Activated effector memory CD4-positive, alpha-beta T cell treated with Interleukin-2 at 50 U/mL for 16 hours (primary cell): ENCODE data around the gene TMEM131.

Source experiments
- DNase-seq: peaks from one replicate; pipeline ENCODE4 v3.0.0-alpha.2; 2020

Gene TMEM131

DNA sequence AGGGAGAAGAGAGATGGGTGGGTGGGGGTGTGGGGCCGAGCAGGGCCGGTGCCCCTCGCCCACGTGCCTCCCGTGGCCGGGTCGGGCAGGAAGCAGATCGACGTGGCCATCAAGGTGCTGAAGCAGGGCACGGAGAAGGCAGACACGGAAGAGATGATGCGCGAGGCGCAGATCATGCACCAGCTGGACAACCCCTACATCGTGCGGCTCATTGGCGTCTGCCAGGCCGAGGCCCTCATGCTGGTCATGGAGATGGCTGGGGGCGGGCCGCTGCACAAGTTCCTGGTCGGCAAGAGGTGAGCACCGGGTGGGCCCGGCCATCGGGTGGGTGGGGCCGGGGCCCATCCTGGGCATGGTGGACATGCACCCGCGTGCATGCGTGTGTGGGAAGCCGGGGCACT is 260.6 kb downstream of the TMEM131 start:
- DNase-seq, result no peak

DNA sequence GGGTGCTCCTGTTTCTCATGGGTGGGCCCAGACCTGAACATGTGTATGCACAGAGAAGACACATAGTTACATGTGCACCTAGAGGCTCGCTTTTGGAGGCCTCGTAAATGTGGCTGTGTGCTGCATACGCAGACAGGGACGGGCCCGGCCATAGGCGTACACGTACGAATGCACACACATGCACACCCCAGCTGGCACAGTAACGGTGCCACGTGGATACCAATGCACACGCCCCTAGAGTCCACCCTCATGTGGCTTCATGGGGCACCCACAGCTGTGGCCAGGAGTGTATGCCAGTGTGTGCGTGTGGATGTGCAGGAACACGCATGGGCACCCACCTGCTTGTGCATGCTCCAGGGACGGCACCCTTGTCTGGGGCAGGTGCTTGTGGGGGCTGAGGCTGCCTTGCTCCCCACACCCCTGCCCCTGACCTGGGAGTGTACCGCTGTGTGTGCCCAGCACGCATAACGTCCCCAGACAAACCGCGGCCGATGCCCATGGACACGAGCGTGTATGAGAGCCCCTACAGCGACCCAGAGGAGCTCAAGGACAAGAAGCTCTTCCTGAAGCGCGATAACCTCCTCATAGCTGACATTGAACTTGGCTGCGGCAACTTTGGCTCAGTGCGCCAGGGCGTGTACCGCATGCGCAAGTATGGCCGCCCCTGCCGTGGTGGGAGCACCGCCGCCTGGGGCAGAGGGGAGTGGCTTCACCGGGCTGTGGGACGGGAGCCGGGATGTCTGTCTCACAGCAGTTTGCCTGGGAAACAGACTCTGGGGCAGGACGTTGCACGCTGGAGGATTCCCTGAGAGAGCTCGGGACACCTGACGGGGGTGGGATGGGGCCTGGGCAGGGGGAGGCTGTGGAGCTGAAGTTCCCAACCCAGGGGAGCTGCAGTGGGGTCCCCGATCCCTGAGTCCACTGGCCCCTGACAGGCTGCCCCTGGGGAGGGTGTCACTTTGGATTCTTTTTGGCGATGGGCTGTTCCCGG is 261.4 kb downstream of the TMEM131 start:
- DNase-seq, result no peak

DNA sequence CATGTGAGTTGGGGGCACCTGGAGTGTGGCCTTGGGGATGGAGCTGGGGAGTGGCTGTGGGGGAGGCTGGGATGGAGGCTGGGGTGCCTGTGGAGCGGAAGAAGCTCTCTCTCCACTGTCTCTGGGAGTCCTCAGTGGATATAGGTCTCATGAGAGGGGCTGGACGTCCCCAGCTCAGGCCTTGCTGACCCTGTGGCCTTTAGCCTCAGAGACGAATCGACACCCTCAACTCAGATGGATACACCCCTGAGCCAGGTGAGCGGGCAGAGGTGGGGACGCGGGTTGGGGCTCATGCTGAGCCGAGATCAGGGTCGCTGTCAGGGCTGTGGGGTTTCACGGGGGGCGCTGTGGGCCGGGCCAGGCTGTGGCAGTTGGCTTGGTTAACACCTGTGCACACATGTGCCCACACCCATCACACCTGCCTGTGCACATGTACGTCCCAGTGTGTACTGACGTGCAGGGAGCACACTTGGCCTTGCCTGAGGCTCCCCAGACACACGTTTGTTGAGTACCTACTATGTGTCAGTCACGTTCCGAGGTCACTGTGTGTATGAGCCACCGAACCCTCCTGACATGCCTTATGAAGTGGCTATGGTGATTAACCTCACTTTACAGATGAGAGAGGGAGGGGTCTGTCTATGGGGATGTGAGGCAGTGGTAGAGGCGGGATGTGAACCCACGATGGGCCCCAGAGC is 262.3 kb downstream of the TMEM131 start:
- no peak for DNase-seq

DNA sequence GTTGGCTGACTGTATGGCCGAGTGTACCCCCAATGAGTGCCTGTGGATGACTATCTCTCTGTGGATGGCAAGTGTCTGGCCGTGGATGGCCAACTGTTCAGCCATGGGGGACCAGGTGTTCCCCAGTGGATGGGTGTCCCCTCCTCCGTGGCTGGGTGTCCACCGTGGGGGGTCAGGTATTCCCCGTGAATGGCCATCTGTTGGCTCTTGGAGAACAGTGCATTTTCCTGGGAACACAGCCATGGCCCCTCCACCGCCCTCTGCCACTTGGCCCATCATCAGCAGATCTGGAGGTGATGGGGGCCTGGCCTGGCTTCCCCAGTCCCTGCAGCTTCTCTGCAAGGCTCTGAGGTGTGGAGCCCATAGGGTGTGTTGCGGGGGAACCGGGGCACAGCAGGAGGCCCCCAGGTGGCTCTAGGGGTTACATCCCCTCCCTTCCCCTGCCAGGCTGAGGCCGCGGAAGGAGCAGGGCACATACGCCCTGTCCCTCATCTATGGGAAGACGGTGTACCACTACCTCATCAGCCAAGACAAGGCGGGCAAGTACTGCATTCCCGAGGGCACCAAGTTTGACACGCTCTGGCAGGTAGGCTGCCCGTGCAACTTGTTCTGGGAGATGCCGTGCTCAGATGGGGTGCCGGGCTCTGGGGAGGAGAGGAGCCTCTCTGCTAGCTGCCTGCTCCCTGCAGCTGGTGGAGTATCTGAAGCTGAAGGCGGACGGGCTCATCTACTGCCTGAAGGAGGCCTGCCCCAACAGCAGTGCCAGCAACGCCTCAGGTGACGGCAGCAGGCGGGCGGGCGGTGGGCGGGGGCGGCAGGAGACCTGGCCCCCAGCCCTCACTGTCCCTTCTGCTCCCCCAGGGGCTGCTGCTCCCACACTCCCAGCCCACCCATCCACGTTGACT is 263.1 kb downstream of the TMEM131 start:
- no peak for DNase-seq

DNA sequence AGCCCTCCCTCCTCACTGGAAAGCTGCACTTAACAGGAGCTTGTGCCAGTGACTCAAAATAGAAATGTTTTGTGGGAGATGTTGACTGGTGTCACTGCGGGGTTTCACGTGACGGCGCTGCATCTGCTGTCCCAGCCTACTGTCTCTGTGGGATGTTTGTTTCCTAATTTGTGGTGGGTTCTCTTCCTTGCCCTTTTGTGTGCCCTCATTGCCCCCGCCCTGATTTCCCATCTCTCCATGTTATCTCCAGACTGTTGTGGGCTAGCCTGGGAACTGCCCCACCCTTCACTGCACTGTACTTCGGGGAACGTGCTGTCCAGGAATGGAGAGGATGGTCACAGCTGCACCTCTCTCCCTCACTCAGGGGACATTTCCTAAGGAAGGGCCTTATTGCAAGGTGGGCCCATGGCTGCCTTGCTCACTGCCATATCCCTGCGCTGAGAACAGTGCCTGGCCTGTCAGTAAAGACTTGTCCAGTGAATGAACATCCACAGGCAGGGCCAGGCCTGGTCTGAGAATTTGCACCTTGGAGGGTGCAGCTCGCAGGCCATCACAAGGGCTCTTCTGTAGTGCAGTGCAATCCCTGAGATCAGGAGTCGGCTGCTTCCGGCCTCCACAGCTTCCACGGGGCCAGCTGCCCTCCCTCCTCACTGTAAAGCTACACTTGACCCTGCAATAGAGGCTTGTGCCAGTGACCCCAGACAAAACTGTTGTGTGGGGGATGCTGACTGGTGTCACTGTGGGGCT is 264.3 kb downstream of the TMEM131 start:
- no peak for DNase-seq

DNA sequence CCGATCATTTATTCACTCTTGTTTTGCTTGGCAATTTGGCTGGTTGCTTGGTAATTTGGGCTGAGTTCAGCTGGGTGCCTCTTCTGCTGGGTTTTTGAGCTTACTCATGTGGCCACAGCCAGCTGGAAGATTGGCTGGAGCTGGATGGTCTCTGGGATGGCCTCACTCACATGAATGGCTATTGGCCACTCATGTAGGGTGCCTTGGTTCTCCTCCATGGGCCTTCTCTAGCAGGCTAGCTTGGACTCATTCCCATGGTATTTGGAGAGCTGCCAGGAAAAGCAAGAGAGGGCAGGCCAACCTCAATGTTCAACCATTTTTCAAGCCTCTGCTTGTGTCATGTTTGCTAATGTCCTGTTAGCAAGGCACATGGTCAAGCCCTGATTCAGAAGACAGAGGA is 265.5 kb downstream of the TMEM131 start:
- no peak for DNase-seq

DNA sequence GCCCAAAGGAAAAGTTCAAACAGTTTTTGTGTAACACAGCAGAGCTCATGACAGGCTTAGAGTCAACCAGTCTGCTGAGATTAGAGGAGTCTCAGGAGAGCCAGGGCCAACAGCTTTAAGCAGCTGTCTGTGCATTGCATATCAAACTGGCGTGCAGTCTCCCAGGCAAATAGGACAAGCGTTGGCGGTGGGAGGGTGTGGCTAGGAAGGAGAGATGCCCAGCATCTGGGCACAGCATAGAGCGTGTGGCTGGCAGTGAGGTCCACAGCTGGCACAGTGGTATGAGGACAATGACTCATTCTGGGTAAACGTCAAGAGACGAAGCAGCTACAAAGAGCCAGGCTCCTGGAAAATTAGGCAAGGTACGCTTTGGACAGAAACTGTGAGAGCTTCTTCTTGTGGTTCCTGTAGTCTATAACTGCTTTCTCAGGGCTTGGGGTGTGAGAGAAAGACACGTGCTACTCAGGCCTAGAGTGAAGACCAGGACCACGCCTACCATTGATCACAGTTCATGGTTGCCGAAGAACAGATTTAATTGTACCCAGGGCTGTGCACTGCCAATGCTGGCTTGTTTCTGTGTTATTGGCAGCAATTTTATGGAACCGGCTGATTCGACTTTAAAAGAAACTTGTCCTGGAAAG is 267.5 kb downstream of the TMEM131 start:
- no peak for DNase-seq

DNA sequence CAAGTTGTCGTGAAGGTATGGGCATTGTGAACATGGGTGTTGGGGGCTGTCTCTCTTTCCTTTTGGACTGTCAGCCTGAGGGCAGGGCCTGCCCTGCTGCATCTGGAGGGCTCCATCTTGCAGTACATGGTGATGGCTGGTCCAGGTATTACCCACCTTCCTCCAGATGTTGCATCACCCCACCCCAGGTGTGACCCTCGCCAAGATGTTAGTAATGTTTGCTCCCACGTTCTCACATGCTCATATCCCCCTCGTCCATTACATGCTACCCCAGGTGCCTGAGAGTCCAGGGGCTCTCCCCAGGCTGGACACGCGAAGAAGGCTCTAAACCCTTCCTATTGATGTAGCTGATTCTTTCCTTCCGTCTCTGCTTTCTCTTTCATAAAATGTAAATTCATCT is 268.5 kb downstream of the TMEM131 start:
- no peak for DNase-seq

DNA sequence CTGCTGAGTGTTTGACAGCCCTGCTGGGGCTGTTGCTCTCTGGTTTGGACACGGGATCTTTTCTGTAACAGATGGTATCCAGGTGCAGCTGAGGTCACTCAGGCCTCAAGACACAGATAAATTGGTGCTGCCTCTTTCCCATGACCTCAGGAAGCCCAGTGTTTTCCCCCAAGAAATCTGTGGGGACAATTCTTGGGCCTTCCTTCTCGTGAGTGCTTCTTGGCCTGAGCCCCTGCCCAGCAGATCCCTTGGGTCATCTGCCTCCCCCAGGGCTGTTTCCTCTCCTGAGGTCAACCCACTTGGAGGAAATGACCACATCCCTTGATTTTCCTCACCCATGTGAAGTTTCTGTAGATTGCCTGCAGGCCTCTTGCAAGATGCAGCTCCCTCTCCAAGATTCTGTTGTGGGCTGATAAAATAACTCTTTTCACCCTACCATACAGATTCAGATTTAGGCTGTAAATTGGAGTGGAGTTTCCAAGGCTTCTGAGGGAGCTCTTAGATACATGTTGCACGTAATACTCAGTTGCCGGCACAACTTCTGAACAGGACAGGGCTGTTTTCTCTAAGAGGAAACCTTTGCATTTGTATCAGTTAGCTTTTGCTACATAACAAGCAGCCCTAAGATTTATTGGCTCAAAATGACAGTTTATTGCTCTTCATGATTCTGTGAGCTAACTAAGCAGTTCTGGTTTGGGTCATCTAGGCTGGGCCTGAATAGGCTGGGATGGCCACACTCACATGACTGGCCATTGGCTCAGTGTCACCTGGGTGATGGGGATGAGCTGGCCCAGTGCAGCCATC is 269.3 kb downstream of the TMEM131 start:
- DNase-seq, result no peak

DNA sequence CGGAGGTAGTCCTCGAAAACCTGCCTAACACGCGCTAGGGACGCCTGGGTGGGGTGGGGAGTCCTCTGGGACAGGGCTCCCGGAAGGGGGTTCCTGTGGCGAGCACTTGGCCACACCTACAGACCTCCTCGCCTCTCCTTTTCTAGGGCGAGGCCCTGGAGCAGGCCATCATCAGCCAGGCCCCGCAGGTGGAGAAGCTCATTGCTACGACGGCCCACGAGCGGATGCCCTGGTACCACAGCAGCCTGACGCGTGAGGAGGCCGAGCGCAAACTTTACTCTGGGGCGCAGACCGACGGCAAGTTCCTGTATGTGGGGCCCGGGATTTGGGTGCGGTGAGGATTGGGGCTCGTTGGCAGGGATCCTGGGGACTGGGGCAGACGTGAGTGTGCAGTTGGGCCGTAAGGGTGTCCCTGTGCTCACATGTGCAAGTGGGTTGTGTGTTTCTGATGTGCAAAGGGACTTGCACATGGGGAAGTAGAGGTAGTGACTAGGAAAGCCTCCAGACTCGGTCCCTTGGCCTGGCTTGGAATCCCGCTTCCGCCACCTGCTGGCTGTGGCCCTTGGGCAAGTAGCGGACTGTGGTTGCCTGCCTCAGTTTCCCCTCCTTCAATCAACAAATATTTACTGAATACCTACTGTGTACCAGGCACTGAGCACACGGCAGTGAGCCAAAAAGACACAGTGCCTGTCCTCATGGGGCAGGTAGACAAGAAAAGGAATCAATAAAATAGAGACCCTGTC is 270.6 kb downstream of the TMEM131 start:
- DNase-seq, result no peak

DNA sequence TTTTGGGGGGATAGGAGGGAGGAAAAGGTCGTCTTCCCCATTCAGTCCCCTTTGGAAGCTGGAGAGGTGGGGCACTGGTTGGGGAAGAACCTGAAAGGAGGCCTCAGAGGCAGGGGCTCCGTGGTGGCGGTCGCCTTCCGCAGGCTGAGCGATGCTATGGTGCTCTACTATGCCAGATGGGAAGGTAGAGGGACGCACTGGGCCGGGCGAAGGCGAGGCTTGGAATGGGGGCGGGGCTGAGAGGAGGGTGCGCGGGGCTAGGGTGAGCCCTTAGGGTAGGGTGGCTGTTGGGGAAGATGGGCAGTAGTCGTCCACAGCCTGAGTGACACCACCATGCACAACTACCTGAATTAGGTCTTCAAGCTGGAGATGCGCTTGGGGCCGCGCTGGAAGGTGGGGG is 271.2 kb downstream of the TMEM131 start:
- no peak for DNase-seq

DNA sequence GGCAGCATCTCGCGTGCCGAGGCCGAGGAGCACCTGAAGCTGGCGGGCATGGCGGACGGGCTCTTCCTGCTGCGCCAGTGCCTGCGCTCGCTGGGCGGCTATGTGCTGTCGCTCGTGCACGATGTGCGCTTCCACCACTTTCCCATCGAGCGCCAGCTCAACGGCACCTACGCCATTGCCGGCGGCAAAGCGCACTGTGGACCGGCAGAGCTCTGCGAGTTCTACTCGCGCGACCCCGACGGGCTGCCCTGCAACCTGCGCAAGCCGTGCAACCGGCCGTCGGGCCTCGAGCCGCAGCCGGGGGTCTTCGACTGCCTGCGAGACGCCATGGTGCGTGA is 271.7 kb downstream of the TMEM131 start:
- no peak for DNase-seq

DNA sequence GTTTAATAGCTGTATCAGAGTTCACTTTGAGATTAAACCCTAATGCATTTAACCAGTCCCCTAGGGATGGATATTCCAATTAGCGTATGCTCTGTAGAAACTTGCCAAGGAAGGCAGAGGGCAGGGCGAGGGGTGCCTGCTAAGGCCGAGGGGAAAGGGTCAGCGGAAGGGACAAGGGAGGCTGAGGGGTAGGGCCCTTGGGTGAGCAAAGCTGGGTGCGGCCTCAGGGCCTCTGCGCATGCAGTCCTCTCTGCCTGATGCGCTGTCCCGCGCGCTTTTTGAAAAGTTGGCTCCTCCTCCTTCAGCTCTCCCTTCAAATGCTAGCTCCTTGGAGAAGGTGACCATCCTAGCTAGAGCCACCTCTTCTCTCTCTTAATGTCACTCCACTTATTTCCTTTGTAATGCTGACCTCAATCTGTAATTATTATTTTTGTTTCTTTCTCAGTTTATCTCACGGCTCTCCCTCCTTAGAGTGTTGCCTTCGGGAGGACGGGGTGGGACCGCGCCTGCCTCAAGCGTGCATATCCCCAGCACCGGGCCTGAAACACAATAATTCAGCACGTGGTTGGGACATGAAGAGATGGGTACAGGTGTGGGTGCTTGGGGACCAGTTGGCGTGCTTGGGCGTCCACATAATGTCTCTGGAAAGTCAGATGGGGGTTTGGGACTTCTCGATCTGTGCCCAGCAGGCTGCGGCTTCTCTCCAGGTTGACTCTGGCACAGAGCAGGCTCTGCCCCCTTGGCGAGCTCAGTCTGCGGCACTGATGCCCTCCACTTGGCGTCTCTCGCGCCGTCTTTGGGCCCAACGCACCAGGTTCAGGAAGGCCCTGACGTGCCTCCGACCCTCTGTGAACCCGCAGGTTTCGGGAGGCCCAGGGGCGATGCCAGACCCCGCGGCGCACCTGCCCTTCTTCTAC is 272.3 kb downstream of the TMEM131 start:
- DNase-seq, result no peak

DNA sequence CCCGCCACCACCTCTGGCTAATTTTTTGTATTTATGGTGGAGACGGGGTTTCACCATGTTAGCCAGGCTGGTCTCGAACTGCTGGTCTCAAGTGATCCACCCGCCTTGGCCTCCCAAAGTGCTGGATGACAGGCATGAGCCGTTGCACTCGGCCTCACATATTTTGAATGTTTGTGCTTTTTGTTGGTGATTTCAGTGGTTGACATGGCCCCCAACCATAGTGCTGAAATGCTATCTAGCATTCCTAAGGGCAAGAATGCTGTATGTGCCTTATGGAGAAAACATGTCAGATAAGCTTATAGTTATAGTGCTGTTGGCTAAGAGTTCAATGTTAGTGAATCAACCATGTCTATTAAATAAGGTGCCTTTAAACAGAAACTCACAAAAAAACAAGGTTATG is 273.5 kb downstream of the TMEM131 start:
- DNase-seq, result no peak

DNA sequence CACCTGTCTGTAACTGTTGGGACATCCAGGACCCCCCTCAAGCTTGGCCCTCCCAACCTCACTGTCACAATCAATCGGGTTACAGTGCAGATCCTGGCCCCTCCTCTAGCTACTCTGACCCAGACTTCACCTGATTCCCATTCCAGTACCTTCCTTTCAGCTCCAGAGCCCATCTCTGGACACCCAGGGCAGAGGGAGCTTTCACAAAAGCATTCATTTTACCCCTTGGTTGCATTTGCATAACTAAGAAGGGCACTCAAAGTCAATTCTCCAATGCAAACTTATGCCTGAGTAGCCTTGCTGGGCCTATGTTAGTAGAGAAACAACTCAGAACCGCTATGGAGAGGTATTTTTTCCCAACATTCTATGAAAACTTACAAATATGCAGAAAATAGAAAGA is 275.0 kb downstream of the TMEM131 start:
- no peak for DNase-seq

DNA sequence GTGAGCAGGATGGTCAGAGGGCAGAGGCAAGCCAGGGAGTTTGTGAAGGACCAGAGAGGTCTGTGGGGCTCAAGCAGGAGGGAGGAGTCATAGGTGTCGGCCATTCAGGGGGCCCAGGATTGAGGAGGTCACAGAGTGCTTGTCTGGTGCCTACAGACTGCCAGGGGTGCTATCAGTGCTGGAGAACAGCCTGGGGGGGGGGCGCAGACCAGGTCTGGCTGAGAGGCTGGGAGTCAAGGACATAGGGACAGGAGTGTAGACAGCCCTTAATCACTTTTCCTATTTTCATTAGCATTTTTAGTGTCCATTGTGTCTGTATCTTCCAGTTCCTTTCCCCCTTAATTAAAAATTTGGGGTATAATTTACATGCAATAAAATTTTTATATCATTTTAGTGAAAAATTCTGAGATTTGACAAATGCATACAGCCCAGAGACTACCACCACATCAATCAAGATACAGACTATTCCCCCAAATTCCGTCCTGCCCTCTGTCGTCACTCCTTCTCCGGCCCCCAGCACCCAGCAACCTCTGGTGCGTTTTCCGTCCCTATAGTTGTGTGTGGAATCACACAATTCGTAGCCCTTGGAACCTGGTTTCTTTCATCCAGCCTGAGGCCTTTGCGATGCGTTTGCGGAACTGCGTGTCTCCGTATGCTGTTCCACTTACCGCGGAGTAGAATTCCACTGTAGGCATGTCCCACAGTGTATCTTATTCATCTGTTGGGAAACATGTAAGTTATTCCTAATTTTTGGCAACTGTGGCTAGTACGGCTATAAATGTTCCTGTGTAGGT is 276.2 kb downstream of the TMEM131 start:
- DNase-seq, result no peak

DNA sequence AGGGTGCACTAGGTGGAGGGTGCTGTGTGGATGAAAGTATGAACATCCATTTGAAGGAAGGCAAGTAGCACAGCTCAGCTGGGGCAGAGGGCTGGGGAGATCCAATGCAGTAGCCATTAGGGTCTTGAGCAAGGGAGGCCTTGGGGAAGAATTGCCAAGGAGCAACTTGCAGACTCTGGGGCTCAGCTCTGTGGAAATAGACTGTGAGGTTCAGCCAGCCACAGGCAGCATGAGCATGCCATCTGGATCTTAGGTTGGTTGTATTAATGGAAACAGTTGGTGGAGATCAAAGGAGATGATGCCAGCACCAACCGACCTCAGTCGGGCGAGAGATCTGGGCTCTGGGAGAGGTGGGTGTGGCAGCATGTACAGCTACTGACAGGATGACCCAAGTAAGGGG is 276.8 kb downstream of the TMEM131 start:
- no peak for DNase-seq
